Suprapubic skin (tissue), 3 donors: ENCODE measurements around the gene EDNRA.

Experiments used
- EP300 ChIP-seq: sonication (generic); formaldehyde crosslinking; IDR thresholded peaks from one replicate; pipeline ENCODE4 v1.6.1; 2017; ENCODE audit warnings: antibody characterized with exemption
- POLR2A ChIP-seq, 2 donors: fragments of 450-650 bp; IDR thresholded peaks; one replicate each; pipeline ENCODE4 v1.6.1; 2017; ENCODE audit warnings: antibody characterized with exemption in 2 of 2, mild to moderate bottlenecking in 2 of 2, moderate library complexity in 2 of 2
- TF ChIP-seq, protein P1 (sequence below), 2 donors: fragments of 200-600 bp in 1 of 2; fragments of 450-650 bp in 1 of 2; sonication (generic) in 1 of 2; IDR thresholded peaks; one replicate each; pipeline ENCODE4 v1.5.1; 2016 to 2019; ENCODE audit warnings: antibody characterized with exemption in 2 of 2, mild to moderate bottlenecking in 1 of 2, moderate library complexity in 1 of 2

DNA sequence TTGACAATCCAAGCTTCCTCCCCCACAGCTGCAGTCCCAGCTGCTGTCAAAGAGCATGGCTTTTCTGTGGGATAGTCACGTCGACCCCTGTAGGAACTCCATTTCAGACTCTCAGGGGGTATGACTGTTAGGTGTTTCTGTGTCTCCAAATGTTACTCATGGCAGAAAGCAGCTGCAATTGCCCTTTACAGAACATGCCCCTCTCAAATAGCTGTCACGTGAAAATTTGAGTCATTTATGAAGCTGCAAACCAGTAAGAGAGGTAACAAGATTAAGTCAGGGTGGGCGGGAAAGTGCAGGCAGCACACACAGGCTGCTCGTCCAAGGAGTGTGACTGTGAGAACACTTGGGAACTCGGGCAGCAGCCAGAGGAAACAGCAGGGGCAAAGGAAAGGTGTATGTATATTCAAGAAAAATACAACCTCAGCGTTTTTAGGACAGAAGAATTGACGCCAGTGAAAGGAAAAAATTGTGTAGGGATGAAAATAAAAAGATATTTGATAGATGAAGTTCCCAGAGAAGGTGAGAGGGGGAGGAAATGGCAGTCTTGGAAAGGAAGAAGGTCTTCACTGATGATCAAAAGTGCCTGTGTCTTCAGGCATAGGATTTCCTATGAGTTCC is 69.8 kb downstream of the EDNRA start:
- TF ChIP-seq, protein P1, sequence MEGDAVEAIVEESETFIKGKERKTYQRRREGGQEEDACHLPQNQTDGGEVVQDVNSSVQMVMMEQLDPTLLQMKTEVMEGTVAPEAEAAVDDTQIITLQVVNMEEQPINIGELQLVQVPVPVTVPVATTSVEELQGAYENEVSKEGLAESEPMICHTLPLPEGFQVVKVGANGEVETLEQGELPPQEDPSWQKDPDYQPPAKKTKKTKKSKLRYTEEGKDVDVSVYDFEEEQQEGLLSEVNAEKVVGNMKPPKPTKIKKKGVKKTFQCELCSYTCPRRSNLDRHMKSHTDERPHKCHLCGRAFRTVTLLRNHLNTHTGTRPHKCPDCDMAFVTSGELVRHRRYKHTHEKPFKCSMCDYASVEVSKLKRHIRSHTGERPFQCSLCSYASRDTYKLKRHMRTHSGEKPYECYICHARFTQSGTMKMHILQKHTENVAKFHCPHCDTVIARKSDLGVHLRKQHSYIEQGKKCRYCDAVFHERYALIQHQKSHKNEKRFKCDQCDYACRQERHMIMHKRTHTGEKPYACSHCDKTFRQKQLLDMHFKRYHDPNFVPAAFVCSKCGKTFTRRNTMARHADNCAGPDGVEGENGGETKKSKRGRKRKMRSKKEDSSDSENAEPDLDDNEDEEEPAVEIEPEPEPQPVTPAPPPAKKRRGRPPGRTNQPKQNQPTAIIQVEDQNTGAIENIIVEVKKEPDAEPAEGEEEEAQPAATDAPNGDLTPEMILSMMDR (IDR thresholded peaks at IDR 0.05) = no peak
- TF ChIP-seq EP300 (no peak), POLR2A (IDR thresholded peaks at IDR 0.05) (no peak)
